HEK293 (cell line): Measurements from ENCODE around the gene KLK13.

Experiments used
- CTCF ChIA-PET: fragments of 350-600 bp; formaldehyde crosslinking; extraction: SDS; loops from one replicate; lab custom pipeline; 2021; ENCODE audit warnings: antibody characterized with exemption; lab: Yijun Ruan, JAX
- POLR2A ChIA-PET: fragments of 300-600 bp; formaldehyde crosslinking; extraction: SDS; loops from one replicate; lab custom pipeline; 2020; ENCODE audit warnings: antibody characterized with exemption, inconsistent platforms; lab: Yijun Ruan, JAX
- H3K27ac ChIP-seq: fragments of 200-500 bp; sonication (Bioruptor generic); 2 replicates; pipeline ENCODE4 v1.5.1; 2014; ENCODE audit warnings: low read depth, low read length, control low read depth, inconsistent platforms; ENCODE audit errors: extremely low read depth
- H3K36me3 ChIP-seq, 2 experiments: fragments of 200-500 bp in 1 of 2; sonication (Bioruptor generic) in 1 of 2; 1 replicate in 1 of 2; 2 replicates in 1 of 2; pipeline ENCODE4 v1.5.1; 2014 to 2017; ENCODE audit warnings: inconsistent platforms in 2 of 2, low read length in 2 of 2; ENCODE audit not compliant: control insufficient read depth in 2 of 2, insufficient read depth in 1 of 2
- H3K4me1 ChIP-seq: fragments of 200-500 bp; sonication (Bioruptor generic); 2 replicates; pipeline ENCODE4 v1.5.1; 2014; ENCODE audit warnings: mild to moderate bottlenecking, low read length, inconsistent platforms; ENCODE audit not compliant: control insufficient read depth, insufficient read depth
- H3K4me3 ChIP-seq: 2 replicates; pipeline ENCODE4 v1.5.1; 2011; ENCODE audit warnings: low read depth, mild to moderate bottlenecking, control low read depth, low read length, moderate library complexity
- H3K9me3 ChIP-seq: fragments of 200-500 bp; sonication (Bioruptor generic); 2 replicates; pipeline ENCODE4 v1.5.1; 2014; ENCODE audit warnings: low read depth, low read length, inconsistent platforms; ENCODE audit not compliant: control insufficient read depth, insufficient read depth
- BCL11B ChIP-seq: fragments of 450-650 bp; formaldehyde crosslinking; IDR thresholded peaks from 2 replicates; pipeline ENCODE4 v1.5.1; 2016; ENCODE audit warnings: low read depth, missing biosample characterization, missing genetic modification characterization
- CTCF ChIP-seq: fragments of 450-650 bp; formaldehyde crosslinking; IDR thresholded peaks from 2 replicates; pipeline ENCODE4 v1.5.1; 2016; ENCODE audit warnings: missing biosample characterization, missing genetic modification characterization
- GLI4 ChIP-seq: fragments of 450-650 bp; formaldehyde crosslinking; IDR thresholded peaks from 2 replicates; pipeline ENCODE4 v1.5.1; 2016; ENCODE audit warnings: missing biosample characterization, missing genetic modification characterization
- GLIS1 ChIP-seq: fragments of 450-650 bp; formaldehyde crosslinking; IDR thresholded peaks from 2 replicates; pipeline ENCODE4 v1.5.1; 2016; ENCODE audit warnings: missing biosample characterization, missing genetic modification characterization
- KLF1 ChIP-seq: fragments of 450-650 bp; formaldehyde crosslinking; IDR thresholded peaks from 2 replicates; pipeline ENCODE4 v1.5.1; 2016; ENCODE audit warnings: missing biosample characterization, missing genetic modification characterization
- KLF17 ChIP-seq: fragments of 450-650 bp; formaldehyde crosslinking; IDR thresholded peaks from 2 replicates; pipeline ENCODE4 v1.5.1; 2016; ENCODE audit warnings: missing biosample characterization, missing genetic modification characterization
- KLF8 ChIP-seq: fragments of 450-650 bp; formaldehyde crosslinking; IDR thresholded peaks from 2 replicates; pipeline ENCODE4 v1.5.1; 2016; ENCODE audit warnings: missing biosample characterization, missing genetic modification characterization
- MZF1 ChIP-seq: fragments of 450-650 bp; formaldehyde crosslinking; IDR thresholded peaks from 2 replicates; pipeline ENCODE4 v1.5.1; 2017; ENCODE audit warnings: missing biosample characterization, missing genetic modification characterization, borderline replicate concordance
- REPIN1 ChIP-seq: fragments of 450-650 bp; formaldehyde crosslinking; IDR thresholded peaks from 2 replicates; pipeline ENCODE4 v1.5.1; 2017; ENCODE audit warnings: missing biosample characterization, missing genetic modification characterization, low read depth
- TCF7L2 ChIP-seq: IDR thresholded peaks from 2 replicates; pipeline ENCODE4 v1.6.1; 2011; ENCODE audit warnings: low read depth, mild to moderate bottlenecking, inconsistent platforms, low read length, moderate library complexity, borderline replicate concordance
- ZBTB21 ChIP-seq: fragments of 450-650 bp; formaldehyde crosslinking; IDR thresholded peaks from 2 replicates; pipeline ENCODE4 v1.5.1; 2017; ENCODE audit warnings: missing biosample characterization, missing genetic modification characterization
- ZBTB8A ChIP-seq: fragments of 450-650 bp; formaldehyde crosslinking; IDR thresholded peaks from 2 replicates; pipeline ENCODE4 v1.5.1; 2016; ENCODE audit warnings: missing biosample characterization, missing genetic modification characterization
- ZFP37 ChIP-seq: fragments of 450-650 bp; formaldehyde crosslinking; IDR thresholded peaks from 2 replicates; pipeline ENCODE4 v1.5.1; 2016; ENCODE audit warnings: missing biosample characterization, missing genetic modification characterization
- ZNF174 ChIP-seq: fragments of 450-650 bp; formaldehyde crosslinking; IDR thresholded peaks from 2 replicates; pipeline ENCODE4 v1.5.0; 2017; ENCODE audit warnings: missing biosample characterization, mild to moderate bottlenecking, missing genetic modification characterization
- ZNF19 ChIP-seq: fragments of 450-650 bp; formaldehyde crosslinking; IDR thresholded peaks from 2 replicates; pipeline ENCODE4; 2016; ENCODE audit warnings: missing biosample characterization, missing genetic modification characterization, low read depth
- ZNF211 ChIP-seq: fragments of 450-650 bp; formaldehyde crosslinking; IDR thresholded peaks from 2 replicates; pipeline ENCODE4 v1.5.1; 2016; ENCODE audit warnings: low read depth, missing biosample characterization, missing genetic modification characterization
- ZNF274 ChIP-seq, 2 experiments: fragments of 200-500 bp in 1 of 2; fragments of 450-650 bp in 1 of 2; sonication (Bioruptor generic) in 1 of 2; formaldehyde crosslinking in 1 of 2; IDR thresholded peaks; 2 replicates each; pipeline versions ENCODE4 v1.5.1 to v1.6.1; 2014 to 2016; ENCODE audit warnings: borderline replicate concordance in 1 of 2, inconsistent platforms in 1 of 2, low read length in 1 of 2, missing biosample characterization in 1 of 2, missing genetic modification characterization in 1 of 2
- ZNF391 ChIP-seq: fragments of 450-650 bp; formaldehyde crosslinking; IDR thresholded peaks from 2 replicates; pipeline ENCODE4 v1.5.1; 2016; ENCODE audit warnings: low read depth, missing biosample characterization, missing genetic modification characterization, borderline replicate concordance
- ZNF416 ChIP-seq: fragments of 450-650 bp; formaldehyde crosslinking; IDR thresholded peaks from 2 replicates; pipeline ENCODE4 v1.5.1; 2016; ENCODE audit warnings: missing biosample characterization, missing genetic modification characterization
- ZNF48 ChIP-seq: fragments of 450-650 bp; formaldehyde crosslinking; IDR thresholded peaks from 2 replicates; pipeline ENCODE4 v1.5.1; 2016; ENCODE audit warnings: missing biosample characterization, missing genetic modification characterization
- ZNF521 ChIP-seq: fragments of 450-650 bp; formaldehyde crosslinking; IDR thresholded peaks from 2 replicates; pipeline ENCODE4 v1.5.1; 2017; ENCODE audit warnings: missing biosample characterization, mild to moderate bottlenecking, missing genetic modification characterization
- ZNF529 ChIP-seq: fragments of 450-650 bp; formaldehyde crosslinking; IDR thresholded peaks from 2 replicates; pipeline ENCODE4 v1.5.1; 2017; ENCODE audit warnings: missing genetic modification characterization, missing biosample characterization; ENCODE audit not compliant: insufficient replicate concordance
- ZNF561 ChIP-seq: fragments of 450-650 bp; IDR thresholded peaks from 2 replicates; pipeline ENCODE4 v1.5.1; 2018; ENCODE audit warnings: missing biosample characterization, missing genetic modification characterization, borderline replicate concordance
- ZNF701 ChIP-seq: fragments of 450-650 bp; formaldehyde crosslinking; IDR thresholded peaks from 2 replicates; pipeline ENCODE4 v1.5.1; 2016; ENCODE audit warnings: missing biosample characterization, missing genetic modification characterization
- ZNF704 ChIP-seq: fragments of 450-650 bp; formaldehyde crosslinking; IDR thresholded peaks from 2 replicates; pipeline ENCODE4 v1.5.1; 2016; ENCODE audit warnings: missing biosample characterization, missing genetic modification characterization
- ZSCAN5A ChIP-seq: fragments of 450-650 bp; formaldehyde crosslinking; IDR thresholded peaks from 2 replicates; pipeline ENCODE4 v1.5.1; 2016; ENCODE audit warnings: missing biosample characterization, missing genetic modification characterization

The KLK13 gene

DNA sequence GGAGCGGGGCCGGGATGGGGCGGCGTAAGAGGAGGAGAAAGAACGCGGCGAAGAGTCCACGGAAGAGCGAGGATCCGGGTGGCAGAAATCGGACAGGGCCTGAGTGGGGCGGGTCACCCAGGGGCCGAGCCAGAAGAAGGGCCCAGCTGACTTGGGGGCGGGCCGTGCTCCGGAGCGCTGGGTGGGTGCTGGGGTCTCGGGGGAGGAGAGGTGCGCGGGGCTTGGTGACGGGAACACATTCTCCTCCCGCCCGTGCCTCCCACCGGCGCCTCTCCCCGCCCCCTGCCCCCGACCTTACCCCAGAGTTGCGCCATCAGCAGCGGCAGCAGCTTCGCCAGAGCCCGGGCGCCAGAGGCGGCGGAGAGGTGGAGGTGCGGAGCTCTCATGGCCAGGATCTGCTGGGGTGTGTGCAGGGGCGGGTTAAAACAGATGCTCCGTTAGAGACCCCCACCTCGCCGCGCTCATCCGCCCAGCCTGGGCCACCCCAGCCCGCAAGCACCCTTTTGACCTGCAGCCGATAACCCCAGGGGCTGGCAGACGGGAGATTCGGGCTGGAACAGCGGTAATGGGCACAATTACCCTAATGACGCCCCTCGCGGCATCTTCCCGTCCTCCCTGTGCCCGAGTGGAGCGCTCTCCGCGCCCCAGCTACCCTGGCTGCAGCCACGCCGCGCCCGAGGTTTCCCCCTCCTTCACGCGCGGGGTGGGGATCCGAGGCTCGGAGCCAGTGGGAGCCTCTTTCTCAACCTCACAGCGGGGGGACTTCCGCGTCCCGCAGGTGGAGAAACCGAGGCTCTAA, 45.9 kb downstream of the KLK13 start (continued):
- TF ChIP-seq ZSCAN5A (tag by site-specific recombination), result no peak
- TF ChIP-seq BCL11B (tag by site-specific recombination), result no peak
- TF ChIP-seq KLF1 (tag by site-specific recombination), result 0 out of 2 replicates have a peak, but pooled peaks have one; percentile 33
- TF ChIP-seq ZNF48 (tag by site-specific recombination), result no peak
- peak; percentile 49; the same call in 1 of the 2 replicates for TF ChIP-seq GLIS1

- Histone ChIP-seq H3K36me3 (no peaks in the 10 kb centered on the region), H3K9me3 (no peaks in the 10 kb centered on the region), H3K27ac (no peak overlapping the region), H3K4me1 (no peaks in the 10 kb centered on the region; the same call in 1 of the 2 replicates), H3K4me3 (peak overlapping the region; percentile 48)
- CTCF ChIA-PET, result interaction anchor here (0.5 to 8.5 kb wide), 47 partner anchors 8 to 858 kb away, joined by 3 to 177 read pairs (median 4); partner anchors contain the start of genes KLK11, KLK12, KLK7 and KLK8
- POLR2A ChIA-PET, result interaction anchor here (0.5 to 1.0 kb wide), 5 partner anchors 42 to 223 kb away, joined by 3 to 9 read pairs (median 4); no protein-coding TSS in a partner anchor
- no peak for TF ChIP-seq ZBTB8A
- TF ChIP-seq ZNF704 (tag by site-specific recombination), result no peak
- 0 out of 2 replicates have a peak, but pooled peaks have one; percentile 82 for TF ChIP-seq ZNF561 (tag by site-specific recombination)
- no peak; the same call in 1 of the 2 replicates for TF ChIP-seq ZBTB21
- no peak for TF ChIP-seq ZNF416 (tag by site-specific recombination)
- peak; percentile 61; the same call in 1 of the 2 replicates for TF ChIP-seq KLF17 (tag by site-specific recombination)
- no peak for TF ChIP-seq ZNF211 (tag by site-specific recombination)
- no peak for TF ChIP-seq ZNF521
- 0 out of 2 replicates have a peak, but pooled peaks have one; percentile 32 for TF ChIP-seq ZNF391 (tag by site-specific recombination)
- TF ChIP-seq ZNF701 (tag by site-specific recombination), result no peak
- no peak for TF ChIP-seq ZNF274 (IDR thresholded peaks at IDR 0.05; ENCODE audit: low read length)
- TF ChIP-seq ZNF274 (tag by site-specific recombination; IDR thresholded peaks at IDR 0.05; ENCODE audit: borderline replicate concordance), result no peak
- TF ChIP-seq GLI4 (tag by site-specific recombination), result 0 out of 2 replicates have a peak, but pooled peaks have one; percentile 39
- TF ChIP-seq ZFP37 (tag by site-specific recombination), result peak; percentile 66; the same call in 1 of the 2 replicates
- peak; percentile 96 for TF ChIP-seq CTCF (tag by site-specific recombination)
- no peak for TF ChIP-seq ZNF19 (tag by site-specific recombination)
- TF ChIP-seq ZNF529, result no peak
- no peak for TF ChIP-seq MZF1 (tag by site-specific recombination)
- peak; percentile 56; the same call in 1 of the 2 replicates for TF ChIP-seq KLF8 (tag by site-specific recombination)
- peak; percentile 80 for TF ChIP-seq KLF1 (tag by site-specific recombination)
- peak; percentile 71; the same call in 1 of the 2 replicates for TF ChIP-seq REPIN1 (tag by site-specific recombination)
- TF ChIP-seq TCF7L2, result no peak
- no peak for TF ChIP-seq ZNF174
Measured at GRCh38 chr19:51016798-51017683, 47.9 kb downstream of the KLK13 start.
